Vagina (tissue), 2 donors: ENCODE results near the gene COX7A2L.

Experiments used
- CTCF ChIP-seq, 3 experiments: fragments of 450-650 bp in 2 of 3; fragments of 200-600 bp in 1 of 3; sonication (generic) in 1 of 3; IDR thresholded peaks; one replicate each; pipeline ENCODE4 v1.5.1; 2017 to 2019; ENCODE audit warnings: antibody characterized with exemption in 3 of 3, mild to moderate bottlenecking in 2 of 3, moderate library complexity in 2 of 3
- POLR2A ChIP-seq, 2 donors: fragments of 450-650 bp; IDR thresholded peaks; one replicate each; pipeline ENCODE4 v1.6.1; 2017; ENCODE audit warnings: antibody characterized with exemption in 2 of 2, mild to moderate bottlenecking in 2 of 2, moderate library complexity in 2 of 2
- POLR2AphosphoS5 ChIP-seq, 2 donors: sonication (generic); formaldehyde crosslinking; IDR thresholded peaks; one replicate each; pipeline ENCODE4 v1.9.0; 2017; ENCODE audit warnings: antibody characterized with exemption in 2 of 2, mild to moderate bottlenecking in 2 of 2, low read depth in 1 of 2; ENCODE audit not compliant: insufficient read depth in 1 of 2

- TF ChIP-seq CTCF (IDR thresholded peaks at IDR 0.05), result no peak
- TF ChIP-seq POLR2A (IDR thresholded peaks at IDR 0.05), result no peak
- no peak for TF ChIP-seq POLR2AphosphoS5 (IDR thresholded peaks at IDR 0.05; ENCODE audit: insufficient read depth in 1 of 2, low read depth in 1 of 2)
Observed at GRCh38 chr2:42329736-42330135, 31.3 kb downstream of the COX7A2L start.
